ENCODE measurements around the gene LRRC27. TPM values are rescaled to one million over a fixed set of nuclear protein-coding genes. Genes with fewer than 3 reads are reported as not detected.

The LRRC27 gene
- polyA plus RNA-seq, 2 of the 4 experiments (the other 2 are of a cell fraction), result 6.5 to 6.9 TPM

- TF ChIP-seq, protein P1, sequence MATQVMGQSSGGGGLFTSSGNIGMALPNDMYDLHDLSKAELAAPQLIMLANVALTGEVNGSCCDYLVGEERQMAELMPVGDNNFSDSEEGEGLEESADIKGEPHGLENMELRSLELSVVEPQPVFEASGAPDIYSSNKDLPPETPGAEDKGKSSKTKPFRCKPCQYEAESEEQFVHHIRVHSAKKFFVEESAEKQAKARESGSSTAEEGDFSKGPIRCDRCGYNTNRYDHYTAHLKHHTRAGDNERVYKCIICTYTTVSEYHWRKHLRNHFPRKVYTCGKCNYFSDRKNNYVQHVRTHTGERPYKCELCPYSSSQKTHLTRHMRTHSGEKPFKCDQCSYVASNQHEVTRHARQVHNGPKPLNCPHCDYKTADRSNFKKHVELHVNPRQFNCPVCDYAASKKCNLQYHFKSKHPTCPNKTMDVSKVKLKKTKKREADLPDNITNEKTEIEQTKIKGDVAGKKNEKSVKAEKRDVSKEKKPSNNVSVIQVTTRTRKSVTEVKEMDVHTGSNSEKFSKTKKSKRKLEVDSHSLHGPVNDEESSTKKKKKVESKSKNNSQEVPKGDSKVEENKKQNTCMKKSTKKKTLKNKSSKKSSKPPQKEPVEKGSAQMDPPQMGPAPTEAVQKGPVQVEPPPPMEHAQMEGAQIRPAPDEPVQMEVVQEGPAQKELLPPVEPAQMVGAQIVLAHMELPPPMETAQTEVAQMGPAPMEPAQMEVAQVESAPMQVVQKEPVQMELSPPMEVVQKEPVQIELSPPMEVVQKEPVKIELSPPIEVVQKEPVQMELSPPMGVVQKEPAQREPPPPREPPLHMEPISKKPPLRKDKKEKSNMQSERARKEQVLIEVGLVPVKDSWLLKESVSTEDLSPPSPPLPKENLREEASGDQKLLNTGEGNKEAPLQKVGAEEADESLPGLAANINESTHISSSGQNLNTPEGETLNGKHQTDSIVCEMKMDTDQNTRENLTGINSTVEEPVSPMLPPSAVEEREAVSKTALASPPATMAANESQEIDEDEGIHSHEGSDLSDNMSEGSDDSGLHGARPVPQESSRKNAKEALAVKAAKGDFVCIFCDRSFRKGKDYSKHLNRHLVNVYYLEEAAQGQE (IDR thresholded peaks at IDR 0.05), result no peak
- TF ChIP-seq SMC3 (IDR thresholded peaks at IDR 0.05) (no peak), HOXA7 (CRISPR knock-in tag; IDR thresholded peaks at IDR 0.05) (no peak), POLR2A (IDR thresholded peaks at IDR 0.05; ENCODE audit: low read length) (no peak)
- TF ChIP-seq, protein P2, sequence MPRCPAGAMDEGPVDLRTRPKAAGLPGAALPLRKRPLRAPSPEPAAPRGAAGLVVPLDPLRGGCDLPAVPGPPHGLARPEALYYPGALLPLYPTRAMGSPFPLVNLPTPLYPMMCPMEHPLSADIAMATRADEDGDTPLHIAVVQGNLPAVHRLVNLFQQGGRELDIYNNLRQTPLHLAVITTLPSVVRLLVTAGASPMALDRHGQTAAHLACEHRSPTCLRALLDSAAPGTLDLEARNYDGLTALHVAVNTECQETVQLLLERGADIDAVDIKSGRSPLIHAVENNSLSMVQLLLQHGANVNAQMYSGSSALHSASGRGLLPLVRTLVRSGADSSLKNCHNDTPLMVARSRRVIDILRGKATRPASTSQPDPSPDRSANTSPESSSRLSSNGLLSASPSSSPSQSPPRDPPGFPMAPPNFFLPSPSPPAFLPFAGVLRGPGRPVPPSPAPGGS (IDR thresholded peaks at IDR 0.05), result no peak
These were observed 42.2 kb downstream of the LRRC27 start (continued) for GRCh38 chr10:132374176-132374575.

DNA sequence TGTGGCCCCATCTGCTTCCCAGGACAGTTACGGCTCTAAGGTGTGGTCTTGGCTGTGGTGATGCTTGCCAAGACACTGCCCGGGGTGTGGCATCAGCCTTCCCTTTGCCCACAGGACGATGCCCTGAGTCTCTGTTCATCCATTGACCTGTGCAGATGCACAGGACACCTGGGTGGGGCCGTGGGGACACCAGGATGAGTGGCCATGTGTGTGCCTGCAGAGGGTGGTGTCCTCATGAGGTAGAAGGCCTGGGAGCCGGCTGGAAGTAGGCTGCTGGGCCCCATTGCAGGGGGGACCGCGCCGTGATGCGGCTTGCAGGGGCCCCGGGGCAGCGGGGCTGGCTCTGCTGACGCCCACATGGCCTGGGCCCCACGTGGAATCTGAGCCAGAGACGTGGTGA lies 42.6 kb downstream of the LRRC27 start:
- no peaks in the 10 kb centered on the region for H3K9me3 ChIP-seq
- DNase-seq (ENCODE audit: low read depth in 1 of 2, low spot score in 1 of 2) (no peak), FAIRE-seq (no peak), ATAC-seq (no peak)
- H3K4me1 ChIP-seq, result no peaks in the 10 kb centered on the region
- ChIA-PET CTCF (interaction anchor here (0.9 to 2.5 kb wide), 2 partner anchors 14 to 230 kb away, joined by 3 to 12 read pairs; no protein-coding TSS in a partner anchor), POLR2A (no interaction called here)
- TF ChIP-seq E2F6 (IDR thresholded peaks at IDR 0.05; ENCODE audit: borderline replicate concordance, low read depth) (no peak), JUN (IDR thresholded peaks at IDR 0.05) (no peak), RNF2 (IDR thresholded peaks at IDR 0.05; ENCODE audit: borderline replicate concordance, low read depth) (no peak), HEYL (CRISPR knock-in tag; IDR thresholded peaks at IDR 0.05) (no peak), CBX8 (IDR thresholded peaks at IDR 0.05) (no peak), HOXB5 (CRISPR knock-in tag; IDR thresholded peaks at IDR 0.05) (no peak), POLR2A (IDR thresholded peaks at IDR 0.05; ENCODE audit: low read length) (no peak), ZNF302 (CRISPR knock-in tag; IDR thresholded peaks at IDR 0.05) (no peak), HDAC2 (IDR thresholded peaks at IDR 0.05) (no peak)
- TF ChIP-seq, protein P3, sequence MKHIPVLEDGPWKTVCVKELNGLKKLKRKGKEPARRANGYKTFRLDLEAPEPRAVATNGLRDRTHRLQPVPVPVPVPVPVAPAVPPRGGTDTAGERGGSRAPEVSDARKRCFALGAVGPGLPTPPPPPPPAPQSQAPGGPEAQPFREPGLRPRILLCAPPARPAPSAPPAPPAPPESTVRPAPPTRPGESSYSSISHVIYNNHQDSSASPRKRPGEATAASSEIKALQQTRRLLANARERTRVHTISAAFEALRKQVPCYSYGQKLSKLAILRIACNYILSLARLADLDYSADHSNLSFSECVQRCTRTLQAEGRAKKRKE (CRISPR knock-in tag; IDR thresholded peaks at IDR 0.05; ENCODE audit: low read depth), result no peak
- TF ChIP-seq, protein P4, sequence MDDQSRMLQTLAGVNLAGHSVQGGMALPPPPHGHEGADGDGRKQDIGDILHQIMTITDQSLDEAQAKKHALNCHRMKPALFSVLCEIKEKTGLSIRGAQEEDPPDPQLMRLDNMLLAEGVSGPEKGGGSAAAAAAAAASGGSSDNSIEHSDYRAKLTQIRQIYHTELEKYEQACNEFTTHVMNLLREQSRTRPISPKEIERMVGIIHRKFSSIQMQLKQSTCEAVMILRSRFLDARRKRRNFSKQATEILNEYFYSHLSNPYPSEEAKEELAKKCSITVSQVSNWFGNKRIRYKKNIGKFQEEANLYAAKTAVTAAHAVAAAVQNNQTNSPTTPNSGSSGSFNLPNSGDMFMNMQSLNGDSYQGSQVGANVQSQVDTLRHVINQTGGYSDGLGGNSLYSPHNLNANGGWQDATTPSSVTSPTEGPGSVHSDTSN (IDR thresholded peaks at IDR 0.05), result no peak
- TF ChIP-seq, protein P1 (IDR thresholded peaks at IDR 0.05), result no peak
- TF ChIP-seq, protein P5, sequence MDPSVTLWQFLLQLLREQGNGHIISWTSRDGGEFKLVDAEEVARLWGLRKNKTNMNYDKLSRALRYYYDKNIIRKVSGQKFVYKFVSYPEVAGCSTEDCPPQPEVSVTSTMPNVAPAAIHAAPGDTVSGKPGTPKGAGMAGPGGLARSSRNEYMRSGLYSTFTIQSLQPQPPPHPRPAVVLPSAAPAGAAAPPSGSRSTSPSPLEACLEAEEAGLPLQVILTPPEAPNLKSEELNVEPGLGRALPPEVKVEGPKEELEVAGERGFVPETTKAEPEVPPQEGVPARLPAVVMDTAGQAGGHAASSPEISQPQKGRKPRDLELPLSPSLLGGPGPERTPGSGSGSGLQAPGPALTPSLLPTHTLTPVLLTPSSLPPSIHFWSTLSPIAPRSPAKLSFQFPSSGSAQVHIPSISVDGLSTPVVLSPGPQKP (IDR thresholded peaks at IDR 0.05; ENCODE audit: low read depth, low read length), result no peak
- H3K4me3 ChIP-seq, result no peak overlapping the region
- 69% methylated on average over 7 of the region's 14 CpGs for WGBS (ENCODE audit: missing lambda C conversion rate)
- no peak overlapping the region for H3K4me2 ChIP-seq
- no peak overlapping the region for H3K27ac ChIP-seq
